Endothelial cell of umbilical vein (primary cell): Measurements from ENCODE around the gene DNAH9. TPM values are rescaled to one million over a fixed set of nuclear protein-coding genes. Genes with fewer than 3 reads are reported as not detected.

ENCODE experiments used
- BruUV-seq: library from RNA; stranded (reverse); fragments of 400-500 nt; replicated peaks from 2 replicates; lab custom pipeline; 2021; lab: Mats Ljungman, UMichigan
- CTCF ChIA-PET: fragments of 300-600, 350-600 bp; sonication (Branson Sonifier 250); formaldehyde crosslinking; loops from one replicate; lab custom pipeline; 2021; ENCODE audit warnings: antibody characterized with exemption, inconsistent platforms; lab: Charles Lee
- POLR2A ChIA-PET: fragments of 300-600, 350-600 bp; sonication (Branson Sonifier 250); formaldehyde crosslinking; loops from one replicate; lab custom pipeline; 2021; ENCODE audit warnings: antibody characterized with exemption, inconsistent platforms; lab: Charles Lee
- DNase-seq: peaks from one replicate; pipeline ENCODE4 v3.0.0-alpha.2; 2011; ENCODE audit warnings: low read depth, low spot score
- FAIRE-seq: peaks from 2 replicates; lab custom pipeline; 2011; peaks lifted over from hg19 to GRCh38; lab: Jason Lieb, UNC
- H2AFZ ChIP-seq: 2 replicates; pipeline ENCODE4 v1.6.0; 2012; ENCODE audit warnings: low read depth, low read length, control low read depth, inconsistent platforms
- H3K27ac ChIP-seq: 2 replicates; pipeline ENCODE4 v1.5.1; 2011; ENCODE audit warnings: low read depth, mild to moderate bottlenecking, control low read depth, low read length, moderate library complexity; ENCODE audit not compliant: insufficient read depth
- H3K27me3 ChIP-seq, 2 experiments: 2 replicates each; pipeline versions ENCODE4 v1.6.0 to v1.6.1; 2011; ENCODE audit warnings: low read length in 2 of 2, mixed read lengths in 1 of 2; ENCODE audit not compliant: control insufficient read depth in 2 of 2, insufficient read depth in 2 of 2
- H3K36me3 ChIP-seq, 2 experiments: 2 replicates in 1 of 2; 3 replicates in 1 of 2; pipeline ENCODE4 v1.5.1; 2011; ENCODE audit warnings: low read length in 2 of 2, mild to moderate bottlenecking in 1 of 2, moderate library complexity in 1 of 2; ENCODE audit not compliant: control insufficient read depth in 2 of 2, insufficient read depth in 2 of 2; ENCODE audit errors: extremely low read depth in 1 of 2
- H3K4me1 ChIP-seq: 3 replicates; pipeline ENCODE4 v1.5.1; 2011; ENCODE audit warnings: mild to moderate bottlenecking, low read length; ENCODE audit not compliant: control insufficient read depth, insufficient read depth; ENCODE audit errors: extremely low read depth
- H3K4me2 ChIP-seq: 2 replicates; pipeline ENCODE4 v1.6.1; 2011; ENCODE audit warnings: low read length, control low read depth, mixed read lengths; ENCODE audit not compliant: insufficient read depth
- H3K4me3 ChIP-seq, 3 experiments: fragments of 200-600 bp in 1 of 3; sonication (generic), shearing (Covaris generic) in 1 of 3; replicated peaks in 1 of 3; 2 replicates each; pipeline ENCODE4 v1.5.1; 2011 to 2016; ENCODE audit warnings: control low read depth in 3 of 3, low read length in 3 of 3, mild to moderate bottlenecking in 2 of 3, inconsistent platforms in 1 of 3, low read depth in 1 of 3, moderate library complexity in 1 of 3; ENCODE audit not compliant: insufficient read depth in 1 of 3
- H3K79me2 ChIP-seq: 2 replicates; pipeline ENCODE4 v1.6.0; 2012; ENCODE audit warnings: low read length, inconsistent platforms; ENCODE audit not compliant: control insufficient read depth, insufficient read depth
- H3K9ac ChIP-seq: replicated peaks from 2 replicates; pipeline ENCODE3; 2011; ENCODE audit warnings: low read length, control low read depth; ENCODE audit not compliant: insufficient read depth; ENCODE audit errors: extremely low read depth
- H3K9me1 ChIP-seq: replicated peaks from 3 replicates; pipeline ENCODE4 v1.6.0; 2011; ENCODE audit warnings: mild to moderate bottlenecking, low read length; ENCODE audit not compliant: control insufficient read depth, insufficient read depth; ENCODE audit errors: extremely low read depth
- H3K9me3 ChIP-seq: replicated peaks from 2 replicates; pipeline ENCODE4 v1.5.1; 2012; ENCODE audit warnings: low read length, inconsistent platforms; ENCODE audit not compliant: control insufficient read depth, insufficient read depth
- H4K20me1 ChIP-seq: replicated peaks from 2 replicates; pipeline ENCODE3; 2011; ENCODE audit warnings: mild to moderate bottlenecking, low read length; ENCODE audit not compliant: control insufficient read depth, insufficient read depth; ENCODE audit errors: extremely low read depth
- CTCF ChIP-seq, 2 donors: IDR thresholded peaks; 1 replicate in 1 of 2; 2 replicates in 1 of 2; pipeline ENCODE4 v1.5.1; 2011; ENCODE audit warnings: low read length in 2 of 2, mild to moderate bottlenecking in 2 of 2, moderate library complexity in 2 of 2, control low read depth in 1 of 2, inconsistent platforms in 1 of 2, low read depth in 1 of 2; ENCODE audit not compliant: insufficient read depth in 1 of 2; ENCODE audit errors: extremely low read depth in 1 of 2
- EZH2 ChIP-seq: IDR thresholded peaks from 2 replicates; pipeline ENCODE4 v1.6.1; 2012; ENCODE audit warnings: borderline replicate concordance, low read depth, mild to moderate bottlenecking, moderate library complexity, low read length, inconsistent platforms; ENCODE audit not compliant: severe bottlenecking
- FOS ChIP-seq: IDR thresholded peaks from 2 replicates; pipeline ENCODE4 v1.6.1; 2011; ENCODE audit warnings: mild to moderate bottlenecking, low read length, moderate library complexity, borderline replicate concordance; ENCODE audit not compliant: insufficient read depth
- GATA2 ChIP-seq: IDR thresholded peaks from 2 replicates; pipeline ENCODE4 v1.7.0; 2011; ENCODE audit warnings: low read depth, mild to moderate bottlenecking, moderate library complexity, mixed read lengths, low read length; ENCODE audit not compliant: insufficient read length, insufficient read depth
- JUN ChIP-seq: IDR thresholded peaks from 2 replicates; pipeline ENCODE4 v1.6.1; 2011; ENCODE audit warnings: borderline replicate concordance, low read depth; ENCODE audit not compliant: insufficient read length, insufficient read depth
- MYC ChIP-seq: IDR thresholded peaks from one replicate; pipeline ENCODE4 v1.6.1; 2011; ENCODE audit warnings: mild to moderate bottlenecking, low read depth, low read length
- POLR2A ChIP-seq: IDR thresholded peaks from 2 replicates; pipeline ENCODE4 v1.6.1; 2012; ENCODE audit warnings: low read depth, mild to moderate bottlenecking, control low read depth, low read length
- POLR2AphosphoS5 ChIP-seq: IDR thresholded peaks from 2 replicates; pipeline ENCODE4 v1.6.1; 2012; ENCODE audit warnings: low read depth, mild to moderate bottlenecking, control low read depth, low read length, moderate library complexity; ENCODE audit not compliant: insufficient read depth
- dilution Hi-C: fragments of 300-500 bp; cut with MboI; formaldehyde crosslinking; loops from one replicate; pipeline ENCODE4 v1.15.0; 2019; ENCODE audit warnings: low sequenced_read_pairs; ENCODE audit not compliant: extremely low pct_ligation_motif_present
- intact Hi-C: fragments of 100-400 bp; cut with micrococcal nuclease; formaldehyde crosslinking; loops from one replicate; pipeline ENCODE4 v1.10.0; 2022
- polyA plus RNA-seq, 4 experiments: library from polyadenylated mRNA; depleted of rRNA in 3 of 4; stranded (reverse) in 3 of 4; unstranded in 1 of 4; fragments of >200 nt; gene quantifications; 2 replicates each; pipeline versions ENCODE4 v1.2.1 to v1.2.3, GENCODE V29; 2011 to 2012; ENCODE audit warnings: missing spikeins in 1 of 4
- total RNA-seq: library from RNA; stranded (reverse); gene quantifications from 2 replicates; pipeline ENCODE4 v1.2.3, GENCODE V29; 2021
- TF ChIP-seq, protein P1 (sequence below): IDR thresholded peaks from 2 replicates; pipeline ENCODE4 v1.6.1; 2011; ENCODE audit not compliant: insufficient read depth, insufficient read length

Gene DNAH9
- total and polyA plus RNA-seq, 2 donors (not counting 3 experiments of a cell fraction or from before 2014, with no cell fraction given) = not detected

- H3K27ac ChIP-seq = no peak overlapping the region
- ChIA-PET POLR2A (no interaction called here), CTCF (no interaction called here)
- FAIRE-seq = no peak
- H3K9me3 ChIP-seq = peaks cover 4% of the 10 kb centered on the region
- H3K4me2 ChIP-seq = no peak overlapping the region
- no peaks in the 10 kb centered on the region for H3K4me1 ChIP-seq
- intact Hi-C loops = no loop called here
- no peak overlapping the region for H2AFZ ChIP-seq
- H3K9ac ChIP-seq = no peak overlapping the region
- H3K27me3 ChIP-seq = no peaks in the 10 kb centered on the region
- no peaks in the 10 kb centered on the region for H3K36me3 ChIP-seq
- dilution Hi-C loops = no loop called here
- H3K9me1 ChIP-seq = no peaks in the 10 kb centered on the region
- TF ChIP-seq POLR2AphosphoS5 (no peak), POLR2A (no peak), EZH2 (no peak), GATA2 (no peak), MYC (no peak), CTCF (IDR thresholded peaks at IDR 0.05; ENCODE audit: extremely low read depth in 1 of 2, insufficient read depth in 1 of 2, low read depth in 1 of 2, low read length in 2 of 2) (no peak), FOS (no peak), JUN (no peak)
- TF ChIP-seq, protein P1, sequence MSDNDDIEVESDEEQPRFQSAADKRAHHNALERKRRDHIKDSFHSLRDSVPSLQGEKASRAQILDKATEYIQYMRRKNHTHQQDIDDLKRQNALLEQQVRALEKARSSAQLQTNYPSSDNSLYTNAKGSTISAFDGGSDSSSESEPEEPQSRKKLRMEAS = no peak
- H3K79me2 ChIP-seq = no peaks in the 10 kb centered on the region
- no peak for DNase-seq
- no peak overlapping the region for H3K4me3 ChIP-seq
- BruUV-seq = no TSS peak
- no peaks in the 10 kb centered on the region for H4K20me1 ChIP-seq
Measured at GRCh38 chr17:11625878-11626277, 27.6 kb downstream of the DNAH9 start.
